H7 (cell line): ENCODE results near the gene LCT. TPM values are rescaled to one million over a fixed set of nuclear protein-coding genes. Genes with fewer than 3 reads are reported as not detected.

ENCODE experiments used
- DNase-seq: peaks from one replicate; pipeline ENCODE4 v3.0.0; 2012
- H3K27me3 ChIP-seq: 2 replicates; pipeline ENCODE4 v1.6.0; 2011; ENCODE audit warnings: mild to moderate bottlenecking, low read length; ENCODE audit not compliant: control insufficient read depth, insufficient read depth
- H3K36me3 ChIP-seq: replicated peaks from 2 replicates; pipeline ENCODE4 v1.5.1; 2011; ENCODE audit warnings: low read length; ENCODE audit not compliant: control insufficient read depth, insufficient read depth
- H3K4me3 ChIP-seq: 2 replicates; pipeline ENCODE4 v1.5.1; 2011; ENCODE audit warnings: low read depth, mild to moderate bottlenecking, control low read depth, low read length, moderate library complexity; ENCODE audit not compliant: insufficient read depth
- total RNA-seq: library from RNA; depleted of rRNA; stranded (reverse); fragments of >200 nt; shearing (Covaris generic); gene quantifications from 2 replicates; pipeline ENCODE4 v1.2.3, GENCODE V29; 2014

LCT gene
- total RNA-seq, 1 experiment from 2014 or later: 0.03 TPM

DNA sequence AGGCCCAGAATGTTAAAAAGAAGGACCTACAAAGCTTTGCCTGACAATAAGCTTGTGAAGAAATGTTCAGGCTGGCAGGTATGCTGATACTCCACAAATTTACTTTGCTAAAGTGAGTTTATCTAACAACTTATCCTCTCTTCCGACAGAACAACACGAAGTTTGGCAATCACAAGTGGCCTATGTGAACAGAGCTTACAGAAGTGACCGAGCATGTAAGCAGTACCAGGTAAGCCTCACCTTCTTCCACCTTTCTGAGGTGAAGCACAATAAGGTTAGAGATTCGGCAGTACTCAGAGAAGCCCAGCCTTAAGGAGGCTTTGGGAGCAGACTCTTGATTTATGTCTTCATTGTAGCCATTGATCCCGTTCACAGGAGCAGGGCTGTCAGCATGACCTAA is 9.0 kb upstream of the LCT start:
- H3K36me3 ChIP-seq: peaks cover 38% of the 10 kb centered on the region
- no peaks in the 10 kb centered on the region for H3K27me3 ChIP-seq
- H3K4me3 ChIP-seq: no peak overlapping the region
- no peak for DNase-seq

DNA sequence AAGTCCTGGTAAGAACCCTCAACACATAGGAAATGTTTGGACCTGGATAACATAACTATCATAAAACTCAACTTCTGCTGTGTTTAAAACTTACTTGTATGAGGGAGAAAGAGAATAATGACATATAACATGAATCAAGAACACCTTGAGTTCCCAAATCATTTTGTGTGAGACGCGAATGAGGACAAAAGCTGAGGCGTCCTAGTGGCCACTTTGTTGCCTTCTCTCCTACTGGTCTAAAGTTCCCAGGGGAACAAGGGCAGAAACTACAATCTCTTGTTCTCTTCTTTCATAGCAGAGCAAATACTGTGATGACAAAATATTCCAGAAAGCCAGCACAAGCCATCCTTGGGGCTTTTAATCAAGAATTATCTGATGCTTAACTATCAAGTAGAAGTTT is 8.3 kb upstream of the LCT start:
- H3K27me3 ChIP-seq: no peaks in the 10 kb centered on the region
- H3K4me3 ChIP-seq: no peak overlapping the region
- no peak for DNase-seq
- H3K36me3 ChIP-seq: peaks cover 42% of the 10 kb centered on the region

DNA sequence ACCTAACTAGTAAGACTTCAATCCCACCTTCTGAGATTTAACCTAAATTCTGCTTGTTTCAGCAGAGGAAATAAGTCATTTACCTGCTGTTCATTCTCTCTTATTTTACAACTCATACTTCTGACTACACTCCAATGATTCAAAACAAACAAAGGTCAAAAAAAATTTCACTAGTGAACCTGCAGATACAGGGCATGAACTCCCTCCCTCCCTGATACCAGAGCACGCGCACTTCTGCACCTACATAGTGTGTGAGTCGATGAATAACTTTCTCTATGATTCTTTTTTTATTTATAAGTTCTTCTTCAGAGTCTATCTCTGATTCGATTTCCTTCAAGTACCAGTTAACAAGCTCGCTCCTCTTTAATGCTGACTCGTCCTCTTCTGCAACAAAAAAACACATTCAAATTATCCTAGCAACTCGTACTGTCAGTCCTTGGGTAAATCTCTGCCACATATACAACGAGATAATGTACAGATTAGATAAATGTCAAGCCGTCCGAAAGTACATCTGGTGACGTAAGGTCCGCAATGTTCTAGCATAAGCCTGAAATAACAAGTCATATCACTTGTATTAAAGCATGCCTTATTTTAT is 7.4 kb upstream of the LCT start:
- no peaks in the 10 kb centered on the region for H3K27me3 ChIP-seq
- H3K36me3 ChIP-seq: peaks cover 41% of the 10 kb centered on the region
- H3K4me3 ChIP-seq: no peak overlapping the region
- no peak for DNase-seq

DNA sequence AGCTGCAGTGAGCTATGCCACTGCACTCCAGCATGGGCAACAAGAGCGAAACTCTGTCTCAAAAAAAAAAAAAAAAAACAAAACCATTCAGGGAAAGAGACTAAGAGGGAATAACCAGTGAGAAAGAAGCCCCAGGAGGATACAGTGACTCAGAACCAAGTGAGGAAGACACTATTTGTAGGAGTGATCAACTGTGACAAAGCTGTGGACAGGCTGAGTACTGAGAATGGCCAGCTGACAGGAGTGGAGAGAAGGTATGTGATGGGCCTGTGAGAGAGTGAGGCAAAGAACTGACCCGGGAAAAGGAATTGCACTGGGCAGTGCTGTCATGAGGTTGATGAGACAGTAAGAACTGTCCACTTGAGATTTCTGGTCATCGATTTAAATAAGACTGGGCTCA is 6.7 kb upstream of the LCT start:
- no peak for DNase-seq
- no peaks in the 10 kb centered on the region for H3K27me3 ChIP-seq
- H3K4me3 ChIP-seq: no peak overlapping the region
- H3K36me3 ChIP-seq: peaks cover 36% of the 10 kb centered on the region

DNA sequence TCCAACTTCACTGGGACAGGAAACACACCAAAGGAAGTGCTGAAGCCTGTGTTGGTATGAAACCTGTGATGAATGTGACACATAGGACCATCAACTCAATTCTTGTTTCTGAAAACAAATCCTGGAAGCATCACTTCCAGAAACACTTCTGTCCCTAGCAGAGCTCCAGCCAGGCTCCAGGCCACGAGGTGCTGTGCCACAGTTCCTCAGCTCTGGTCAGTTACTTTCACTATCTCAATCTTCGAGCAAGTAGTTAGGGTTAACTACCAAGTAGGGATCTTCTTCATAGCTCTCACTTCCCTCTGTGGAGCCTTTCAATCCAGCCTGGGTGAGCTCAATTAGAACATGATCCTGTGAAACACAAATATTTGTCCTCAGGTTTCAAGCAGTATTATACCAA is 3.6 kb upstream of the LCT start:
- Histone ChIP-seq H3K36me3 (peaks cover 28% of the 10 kb centered on the region), H3K4me3 (no peak overlapping the region)
- DNase-seq: no peak

DNA sequence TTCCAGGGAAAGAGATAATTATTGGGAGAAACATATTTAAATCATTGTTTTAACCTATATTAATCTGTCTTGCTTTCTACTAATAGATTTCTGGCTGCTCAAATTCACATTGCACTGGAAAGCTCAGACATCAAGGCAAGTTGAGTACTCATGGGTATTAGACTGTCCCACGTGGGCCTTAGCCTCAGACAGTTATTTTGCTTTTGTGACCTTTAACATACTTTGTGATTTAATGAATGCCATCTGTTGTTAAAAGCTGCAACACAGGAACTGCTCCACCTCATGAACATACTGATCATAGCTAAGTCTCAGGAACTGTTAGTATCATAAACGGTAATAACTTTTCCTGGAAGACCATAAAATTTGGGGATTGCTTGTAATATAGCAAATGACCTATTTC is 2.7 kb upstream of the LCT start:
- Histone ChIP-seq H3K4me3 (no peak overlapping the region), H3K36me3 (peaks cover 24% of the 10 kb centered on the region), H3K27me3 (no peaks in the 10 kb centered on the region)
- DNase-seq: no peak

More for the DNA sequence above, 3.6 kb upstream of the LCT start:
- no peaks in the 10 kb centered on the region for H3K27me3 ChIP-seq

DNA sequence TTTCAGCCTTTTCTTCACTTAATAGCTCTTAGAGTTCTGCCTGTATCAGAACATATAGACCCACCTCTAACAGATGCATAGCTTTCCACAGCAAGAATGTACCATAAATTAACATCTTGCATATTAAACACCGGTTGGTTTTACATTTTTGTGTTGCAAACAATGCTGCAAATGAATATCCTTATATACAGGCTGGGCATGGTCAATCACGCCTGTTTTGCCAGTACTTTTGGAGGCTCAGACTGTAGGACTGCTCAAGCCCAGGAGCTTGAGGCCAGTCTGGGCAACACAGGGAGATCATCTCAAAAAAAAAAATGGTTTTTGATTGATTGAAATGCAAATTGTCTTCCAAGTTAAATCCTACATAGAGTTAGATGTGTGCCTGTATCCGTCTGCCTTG is 1.5 kb upstream of the LCT start:
- Histone ChIP-seq H3K4me3 (no peak overlapping the region), H3K27me3 (no peaks in the 10 kb centered on the region), H3K36me3 (peaks cover 15% of the 10 kb centered on the region)
- DNase-seq: no peak

DNA sequence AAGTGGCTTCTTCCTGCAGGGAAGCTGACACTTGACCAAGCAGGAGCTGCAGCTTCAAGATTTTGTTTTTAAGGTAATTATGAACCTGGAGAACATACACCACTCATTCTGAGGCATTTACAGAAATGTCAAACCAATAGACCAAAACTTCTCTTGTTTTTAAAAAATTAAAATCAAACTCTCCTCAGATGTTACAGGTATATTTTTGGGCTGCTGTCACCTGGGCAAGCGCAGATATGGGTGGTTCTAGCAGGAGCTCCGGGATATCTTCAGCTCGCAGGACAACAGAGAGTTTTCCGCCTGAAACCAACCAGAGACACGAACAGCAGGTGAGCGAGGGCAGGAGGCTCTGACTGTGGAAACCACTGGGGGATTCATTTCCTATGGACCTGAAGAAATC is 4.1 kb downstream of the LCT start:
- Histone ChIP-seq H3K36me3 (no peaks in the 10 kb centered on the region), H3K27me3 (no peaks in the 10 kb centered on the region), H3K4me3 (no peak overlapping the region)
- DNase-seq: no peak

DNA sequence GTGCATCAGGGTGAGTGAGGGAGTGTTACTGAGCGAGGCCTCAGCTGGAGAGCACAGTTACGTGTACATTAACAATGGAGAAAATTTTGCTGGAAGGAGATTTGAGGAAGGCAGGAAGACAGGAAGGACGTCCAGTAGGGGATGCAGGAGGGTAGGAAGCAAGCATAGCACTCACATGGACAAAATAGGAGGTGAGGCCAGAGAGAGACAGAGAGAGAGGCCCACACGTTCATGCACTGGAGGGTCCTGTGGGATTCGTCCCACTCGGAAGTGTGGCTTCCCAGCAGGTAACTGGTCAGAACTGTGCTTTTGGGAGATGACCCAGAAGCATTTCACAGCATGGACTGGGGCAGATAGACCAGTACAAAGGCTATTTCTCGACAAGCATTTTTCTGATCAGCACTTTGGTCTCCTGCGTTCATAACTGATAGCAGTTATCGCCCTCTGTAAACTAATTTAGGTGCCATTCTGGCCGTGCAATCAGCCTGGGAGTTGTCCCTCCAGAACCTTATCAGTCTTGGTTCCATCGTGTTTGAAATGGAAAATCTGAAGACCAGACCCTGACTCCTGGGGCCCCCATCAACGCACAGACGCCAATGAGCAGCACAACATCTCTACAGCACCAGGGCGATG is 5.7 kb downstream of the LCT start:
- H3K4me3 ChIP-seq: no peak overlapping the region
- H3K36me3 ChIP-seq: no peaks in the 10 kb centered on the region
- no peak for DNase-seq
- H3K27me3 ChIP-seq: no peaks in the 10 kb centered on the region

DNA sequence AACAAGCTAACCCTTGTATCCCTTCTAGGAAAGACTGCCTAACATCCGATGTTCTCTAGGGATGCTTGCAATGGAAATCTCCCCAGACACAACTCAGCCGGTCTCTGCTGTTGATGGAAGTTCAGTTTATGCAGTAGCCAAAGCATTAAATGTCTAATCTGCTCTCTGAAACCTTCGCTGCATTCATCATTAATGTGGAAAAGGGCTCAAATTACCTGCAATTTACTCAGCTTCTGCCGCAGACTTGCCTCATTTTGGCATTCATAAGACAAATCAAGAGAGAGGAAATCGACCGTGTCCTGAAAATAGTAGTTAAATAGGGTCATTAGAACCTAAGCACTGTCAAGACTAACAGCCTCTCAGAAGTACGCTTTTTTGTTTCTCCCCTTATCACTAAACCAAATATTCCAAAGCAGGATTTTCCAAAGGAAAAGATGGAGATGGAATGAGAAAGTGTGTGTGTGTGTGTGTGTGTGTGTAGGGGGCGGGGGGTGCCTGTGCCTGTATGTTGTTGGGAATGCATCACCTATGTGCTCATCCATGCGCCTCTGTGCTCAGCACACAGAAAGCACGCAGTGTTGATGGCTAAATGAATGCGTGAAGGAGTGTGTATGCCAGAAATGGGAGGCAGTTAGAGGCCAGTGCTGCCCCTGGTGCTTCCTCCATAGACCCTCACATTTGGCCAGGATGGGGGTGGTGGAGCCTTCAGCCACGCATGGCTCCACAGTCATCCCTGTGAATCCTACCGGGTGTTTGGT is 7.4 kb downstream of the LCT start:
- DNase-seq: no peak
- no peak overlapping the region for H3K4me3 ChIP-seq

DNA sequence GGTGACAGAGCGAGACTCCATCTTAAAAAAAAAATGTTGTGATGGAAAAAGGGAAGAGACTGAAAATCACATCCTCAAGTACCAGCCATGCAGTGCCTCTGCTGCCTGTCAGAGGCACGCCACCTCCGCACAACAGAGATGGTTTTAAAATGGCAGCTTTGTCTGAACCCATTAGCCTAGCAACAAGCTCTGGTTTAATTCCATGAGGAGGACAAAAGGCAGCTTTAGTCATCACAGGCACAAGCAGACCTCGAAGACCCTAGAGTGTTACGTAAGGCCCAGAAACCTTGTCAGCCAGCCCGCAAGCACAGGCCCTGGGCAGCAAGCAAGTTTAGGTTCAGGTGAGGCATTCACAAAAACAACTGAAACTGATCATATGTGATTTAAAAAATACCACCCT is 10.4 kb downstream of the LCT start:
- no peak overlapping the region for H3K4me3 ChIP-seq
- no peak for DNase-seq
- no peaks in the 10 kb centered on the region for H3K27me3 ChIP-seq
- H3K36me3 ChIP-seq: no peaks in the 10 kb centered on the region

More for the DNA sequence above, 7.4 kb downstream of the LCT start:
- H3K36me3 ChIP-seq: no peaks in the 10 kb centered on the region
- no peaks in the 10 kb centered on the region for H3K27me3 ChIP-seq

DNA sequence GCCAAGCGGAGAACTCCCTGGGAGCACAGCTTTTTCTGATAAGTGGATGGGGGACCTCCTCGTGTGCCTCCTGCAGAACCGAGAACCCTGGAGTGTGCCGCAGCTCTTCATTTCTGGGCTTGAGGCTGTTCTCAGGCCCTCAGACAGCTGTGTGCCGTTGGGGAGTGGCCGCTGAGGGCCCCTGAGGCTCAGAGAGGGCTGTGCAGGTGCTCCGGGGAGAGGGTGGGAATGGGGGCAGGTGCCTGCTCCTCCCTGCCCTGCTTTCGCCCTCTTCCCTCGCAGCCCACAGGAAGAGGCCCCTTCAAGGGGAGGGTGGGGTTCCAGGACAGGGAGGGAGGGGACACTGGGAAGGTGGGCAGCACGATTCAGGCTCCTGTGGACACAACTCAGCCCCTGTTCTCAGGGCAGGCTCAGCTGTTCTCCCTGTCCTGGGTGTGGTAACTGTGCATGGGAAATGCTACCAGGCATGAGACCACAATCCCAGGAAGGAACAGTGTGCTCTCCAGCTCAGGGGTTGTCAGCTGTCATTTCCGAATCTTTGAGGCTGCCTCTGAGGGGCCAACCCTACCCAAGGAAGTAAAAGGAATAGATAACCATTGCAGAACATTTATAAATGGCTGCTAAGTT is 11.3 kb downstream of the LCT start:
- no peak overlapping the region for H3K4me3 ChIP-seq
- H3K36me3 ChIP-seq: no peaks in the 10 kb centered on the region
- H3K27me3 ChIP-seq: no peaks in the 10 kb centered on the region
- no peak for DNase-seq

DNA sequence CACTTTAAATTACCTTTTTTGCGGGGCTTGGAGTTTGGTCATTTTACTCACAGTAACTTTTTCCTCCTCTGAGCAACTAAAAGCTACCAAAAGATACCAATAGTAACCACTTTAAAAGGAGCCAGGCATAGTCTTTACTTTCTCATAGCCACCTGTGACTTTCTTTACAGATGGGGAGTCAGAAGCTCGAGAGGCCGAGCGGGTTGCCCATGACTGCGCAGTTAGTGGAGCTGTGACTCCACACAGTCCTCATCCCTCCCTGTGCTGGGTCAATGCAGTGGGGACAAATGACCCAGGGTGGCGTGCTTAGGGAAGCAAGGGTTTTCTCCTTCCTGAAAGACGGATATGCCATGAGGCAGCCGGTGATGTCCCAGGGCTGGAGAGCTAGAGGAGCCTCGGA is 11.9 kb downstream of the LCT start:
- no peaks in the 10 kb centered on the region for H3K36me3 ChIP-seq
- DNase-seq: no peak
- H3K27me3 ChIP-seq: no peaks in the 10 kb centered on the region
- no peak overlapping the region for H3K4me3 ChIP-seq

DNA sequence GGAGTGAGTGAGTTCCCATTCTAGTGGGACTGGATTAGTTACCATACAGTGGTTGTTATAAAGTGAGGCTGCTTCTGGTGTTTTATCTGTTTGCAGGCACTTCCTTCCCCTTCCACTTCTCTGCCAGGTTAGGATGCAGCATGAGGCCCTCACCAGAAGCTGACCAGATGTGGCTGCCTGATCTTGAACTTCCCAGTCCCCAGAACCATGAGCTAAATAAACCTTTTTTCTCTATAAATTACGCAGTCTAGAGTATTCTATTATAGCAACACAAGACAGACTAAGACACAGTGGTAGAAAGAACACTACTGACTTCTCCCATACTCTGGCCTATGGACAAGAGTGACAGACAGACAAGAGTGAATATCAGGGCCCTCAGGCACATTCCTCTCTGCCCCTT is 14.1 kb downstream of the LCT start:
- Histone ChIP-seq H3K27me3 (no peaks in the 10 kb centered on the region), H3K4me3 (no peak overlapping the region), H3K36me3 (no peaks in the 10 kb centered on the region)
- DNase-seq: no peak

DNA sequence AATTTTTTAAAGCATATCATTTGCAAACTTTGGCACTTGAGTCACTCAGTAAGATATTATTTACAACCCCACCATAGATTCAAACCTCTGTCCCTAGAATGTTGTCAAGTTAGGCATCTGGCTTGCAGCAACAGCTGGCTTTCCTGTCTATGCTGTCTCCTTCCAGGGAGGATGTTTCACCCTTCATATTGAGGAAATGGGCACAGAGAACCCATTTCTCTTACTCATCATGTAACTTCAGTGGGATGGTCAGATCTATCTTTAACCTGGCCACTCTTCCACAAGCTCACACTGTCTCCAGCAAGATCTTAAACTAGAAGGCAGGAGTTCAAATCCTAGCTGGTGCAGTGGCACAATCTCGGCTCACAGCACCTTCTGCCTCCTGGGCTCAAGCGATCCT is 15.8 kb downstream of the LCT start:
- no peak overlapping the region for H3K4me3 ChIP-seq
- no peak for DNase-seq
- no peaks in the 10 kb centered on the region for H3K27me3 ChIP-seq
- no peaks in the 10 kb centered on the region for H3K36me3 ChIP-seq
